Muscle of leg (tissue), 11 donors: ENCODE measurements around the gene ASIC4. TPM values are rescaled to one million over a fixed set of nuclear protein-coding genes. Genes with fewer than 3 reads are reported as not detected.

ENCODE experiments used
- DNase-seq: peaks from one replicate; pipeline ENCODE4 v3.0.0; 2013
- H3K27ac ChIP-seq: one replicate; pipeline ENCODE4 v1.5.1; 2013; ENCODE audit warnings: mild to moderate bottlenecking, low read length, control low read depth
- H3K27me3 ChIP-seq: one replicate; pipeline ENCODE4 v1.6.1; 2013; ENCODE audit warnings: low read length; ENCODE audit not compliant: control insufficient read depth, insufficient read depth
- H3K36me3 ChIP-seq: one replicate; pipeline ENCODE4 v1.6.1; 2013; ENCODE audit warnings: low read length; ENCODE audit not compliant: control insufficient read depth, insufficient read depth
- H3K4me1 ChIP-seq: one replicate; pipeline ENCODE4 v1.6.1; 2013; ENCODE audit warnings: low read length; ENCODE audit not compliant: control insufficient read depth, insufficient read depth
- H3K4me3 ChIP-seq: one replicate; pipeline ENCODE4 v1.5.1; 2013; ENCODE audit warnings: low read length, control low read depth
- H3K9me3 ChIP-seq: replicated peaks from 2 replicates; pipeline ENCODE4 v1.6.1; 2013; ENCODE audit warnings: low read depth, low read length; ENCODE audit not compliant: control insufficient read depth
- WGBS: methylation state at CpG from one replicate; pipeline ENCODE4 v1.1.5; 2013; ENCODE audit warnings: missing lambda C conversion rate; ENCODE audit not compliant: insufficient coverage; 5-methylcytosine and 5-hydroxymethylcytosine counted together
- polyA plus RNA-seq, 8 donors: library from polyadenylated mRNA; unstranded; fragments of 120-200 nt; gene quantifications; one replicate each; pipeline versions ENCODE4 v1.2.1 to v1.2.3, GENCODE V29; 2013; ENCODE audit warnings: inconsistent platforms in 1 of 8, low replicate concordance in 1 of 8; ENCODE audit not compliant: insufficient read length in 8 of 8, insufficient read depth in 1 of 8
- total RNA-seq: library from RNA; stranded (reverse); fragments of 120-200 nt; gene quantifications from one replicate; pipeline ENCODE4 v1.2.4, GENCODE V29; 2013

The ASIC4 gene
- total and polyA plus RNA-seq, 9 donors, result 0.12 to 0.51 (median 0.35) TPM

- Histone ChIP-seq H3K4me3 (no peak overlapping the region), H3K27ac (no peak overlapping the region), H3K27me3 (peaks cover 73% of the 10 kb centered on the region), H3K9me3 (no peaks in the 10 kb centered on the region), H3K4me1 (peaks cover 67% of the 10 kb centered on the region), H3K36me3 (no peaks in the 10 kb centered on the region)
- DNase-seq, result no peak
- WGBS, result 64% methylated on average over 11 of the region's 17 CpGs
Measured at GRCh38 chr2:219515874-219516629, 1.8 kb downstream of the ASIC4 start.

- no peak for DNase-seq
- Histone ChIP-seq H3K9me3 (no peaks in the 10 kb centered on the region), H3K4me3 (no peak overlapping the region), H3K27me3 (peaks cover 74% of the 10 kb centered on the region), H3K36me3 (no peaks in the 10 kb centered on the region), H3K4me1 (peaks cover 67% of the 10 kb centered on the region), H3K27ac (no peak overlapping the region)
- WGBS, result 63% methylated on average over 5 of the region's 7 CpGs
Measured at GRCh38 chr2:219516888-219517287, 2.6 kb downstream of the ASIC4 start.

GRCh38 chr2:219517954-219518778, 3.9 kb downstream of the ASIC4 start:
- H3K27me3 ChIP-seq, result peaks cover 74% of the 10 kb centered on the region
- H3K36me3 ChIP-seq, result no peaks in the 10 kb centered on the region
- 35% methylated on average over 9 of the region's 10 CpGs for WGBS
- H3K4me3 ChIP-seq, result no peak overlapping the region
- no peak for DNase-seq
- peaks cover 66% of the 10 kb centered on the region for H3K4me1 ChIP-seq
- no peak overlapping the region for H3K27ac ChIP-seq
- no peaks in the 10 kb centered on the region for H3K9me3 ChIP-seq

- H3K4me1 ChIP-seq, result peaks cover 54% of the 10 kb centered on the region
- 78% methylated on average over 6 of the region's 9 CpGs for WGBS
- no peak for DNase-seq
- H3K9me3 ChIP-seq, result no peaks in the 10 kb centered on the region
- peaks cover 72% of the 10 kb centered on the region for H3K27me3 ChIP-seq
- H3K27ac ChIP-seq, result no peak overlapping the region
- H3K36me3 ChIP-seq, result no peaks in the 10 kb centered on the region
- H3K4me3 ChIP-seq, result no peak overlapping the region
Measured at GRCh38 chr2:219519526-219519916, 5.2 kb downstream of the ASIC4 start.

- Histone ChIP-seq H3K27me3 (peaks cover 71% of the 10 kb centered on the region), H3K27ac (no peak overlapping the region)
- 54% methylated on average over 8 of the region's 8 CpGs for WGBS
Measured at GRCh38 chr2:219520079-219520478, 5.8 kb downstream of the ASIC4 start.

GRCh38 chr2:219521066-219521880, 7.0 kb downstream of the ASIC4 start:
- WGBS, result 5% methylated on average over 9 of the region's 14 CpGs
- Histone ChIP-seq H3K9me3 (no peaks in the 10 kb centered on the region), H3K4me1 (peaks cover 47% of the 10 kb centered on the region), H3K36me3 (no peaks in the 10 kb centered on the region), H3K27ac (no peak overlapping the region), H3K4me3 (no peak overlapping the region), H3K27me3 (peaks cover 70% of the 10 kb centered on the region)
- DNase-seq, result no peak

More at GRCh38 chr2:219520079-219520478, 5.8 kb downstream of the ASIC4 start:
- no peak for DNase-seq
- Histone ChIP-seq H3K36me3 (no peaks in the 10 kb centered on the region), H3K4me1 (peaks cover 48% of the 10 kb centered on the region), H3K9me3 (no peaks in the 10 kb centered on the region), H3K4me3 (no peak overlapping the region)

- H3K4me3 ChIP-seq, result no peak overlapping the region
- no peaks in the 10 kb centered on the region for H3K36me3 ChIP-seq
- H3K27ac ChIP-seq, result no peak overlapping the region
- peaks cover 54% of the 10 kb centered on the region for H3K4me1 ChIP-seq
- no peak for DNase-seq
- WGBS, result 3% methylated on average over 55 of the region's 70 CpGs
- H3K9me3 ChIP-seq, result no peaks in the 10 kb centered on the region
- peaks cover 77% of the 10 kb centered on the region for H3K27me3 ChIP-seq
Measured at GRCh38 chr2:219522111-219523030, 8.1 kb downstream of the ASIC4 start.

GRCh38 chr2:219523031-219523671, 8.9 kb downstream of the ASIC4 start:
- 38% methylated on average over 7 of the region's 24 CpGs for WGBS
- H3K4me3 ChIP-seq, result no peak overlapping the region
- no peak overlapping the region for H3K27ac ChIP-seq
- DNase-seq, result no peak
- H3K4me1 ChIP-seq, result peaks cover 50% of the 10 kb centered on the region
- peaks cover 79% of the 10 kb centered on the region for H3K27me3 ChIP-seq
- no peaks in the 10 kb centered on the region for H3K36me3 ChIP-seq
- no peaks in the 10 kb centered on the region for H3K9me3 ChIP-seq

GRCh38 chr2:219524817-219525216, 10.5 kb downstream of the ASIC4 start:
- peaks cover 41% of the 10 kb centered on the region for H3K4me1 ChIP-seq
- no peaks in the 10 kb centered on the region for H3K36me3 ChIP-seq
- no peaks in the 10 kb centered on the region for H3K9me3 ChIP-seq
- H3K27ac ChIP-seq, result no peak overlapping the region
- 100% methylated on average over 1 of the region's 2 CpGs for WGBS
- no peak overlapping the region for H3K4me3 ChIP-seq
- H3K27me3 ChIP-seq, result peaks cover 83% of the 10 kb centered on the region
- no peak for DNase-seq
